HG02623 (cell line): ENCODE data around the gene NAGS.
"Not testable (repeated sequence)": the region's sequence is repeated elsewhere in the genome, so short reads cannot be mapped to it uniquely, and the experiment has no call there.

ENCODE experiments used
- ATAC-seq: cut with Tn5 transposase; IDR thresholded peaks from one replicate; pipeline ENCODE4 v1.9.1; 2021; ENCODE audit warnings: moderate library complexity; ENCODE audit not compliant: unreplicated experiment

NAGS gene

DNA sequence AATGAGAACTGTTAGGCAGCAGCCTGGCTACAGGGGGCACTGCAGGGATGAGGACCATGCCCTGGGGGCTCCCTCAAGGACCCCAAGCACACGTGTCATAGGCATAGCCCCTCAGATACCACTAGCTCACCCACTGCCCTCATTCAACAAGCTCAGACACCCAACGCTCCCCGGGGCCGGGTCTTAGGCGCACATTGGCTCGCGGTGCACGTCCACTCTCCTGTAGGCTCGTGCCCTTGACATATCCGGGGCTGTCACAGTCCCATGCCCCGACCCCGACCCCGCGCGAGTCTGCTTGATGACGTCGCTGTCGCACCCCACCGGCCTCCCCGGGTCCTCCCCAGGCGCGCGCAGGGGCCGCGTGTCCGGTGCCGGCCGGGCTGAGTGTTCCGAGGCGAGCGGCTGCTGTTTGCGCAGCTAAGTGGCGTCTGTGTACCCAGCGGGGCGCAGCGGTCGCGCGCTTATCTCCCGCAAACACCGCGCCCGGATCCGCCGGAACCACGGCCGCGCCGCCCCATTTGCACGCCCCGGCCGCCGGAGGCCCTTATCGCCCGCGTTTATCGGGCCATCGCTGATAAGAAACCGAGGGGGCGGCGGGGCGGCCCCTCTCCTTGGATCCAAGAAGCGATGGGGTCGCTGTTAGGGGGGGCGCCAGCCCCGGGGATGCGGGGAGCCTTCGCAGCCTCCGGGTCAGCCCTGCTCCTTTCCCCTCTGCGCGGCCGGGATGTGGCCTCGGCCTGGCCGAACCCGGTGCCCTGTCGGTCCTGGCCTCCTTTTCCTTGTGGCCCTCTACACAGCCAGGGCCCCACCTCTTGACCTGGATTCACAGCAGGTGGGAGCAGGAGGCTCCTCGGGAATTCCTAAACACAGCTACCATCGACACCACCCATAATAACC, 20.7 kb upstream of the NAGS start:
- no peak for ATAC-seq

- ATAC-seq: no peak
Observed at GRCh38 chr17:43984521-43984920, 19.9 kb upstream of the NAGS start.

GRCh38 chr17:43986225-43986981, 18.0 kb upstream of the NAGS start:
- ATAC-seq: no peak

- no peak for ATAC-seq
Observed at GRCh38 chr17:43987131-43988021, 17.0 kb upstream of the NAGS start.

GRCh38 chr17:43988301-43988700, 16.1 kb upstream of the NAGS start:
- ATAC-seq: no peak

GRCh38 chr17:43992641-43993040, 11.8 kb upstream of the NAGS start:
- ATAC-seq: no peak

GRCh38 chr17:43994272-43995149, 9.9 kb upstream of the NAGS start:
- no peak for ATAC-seq

- ATAC-seq: no peak
Observed at GRCh38 chr17:43995150-43995471, 9.3 kb upstream of the NAGS start.

GRCh38 chr17:43997180-43997579, 7.2 kb upstream of the NAGS start:
- ATAC-seq: not testable (repeated sequence)

DNA sequence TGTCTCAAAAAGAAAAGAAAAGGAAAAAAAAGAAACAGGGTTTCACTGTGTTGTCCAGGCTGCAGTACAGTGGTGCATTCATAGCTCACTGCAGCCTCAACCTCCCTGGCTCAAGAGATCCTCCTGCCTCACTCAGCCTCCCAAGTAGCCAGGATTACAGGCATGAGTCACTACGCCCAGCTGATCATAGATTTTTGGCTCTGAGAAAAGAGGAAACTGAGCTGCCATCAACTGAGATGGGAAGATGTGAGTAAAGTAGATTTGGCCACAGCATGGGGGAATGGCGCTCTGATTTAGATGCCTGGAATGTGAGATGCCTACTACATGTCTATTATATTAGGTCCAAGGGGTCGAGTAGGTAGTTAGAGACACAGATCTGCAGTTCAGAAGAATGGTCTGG, 5.9 kb upstream of the NAGS start:
- no peak for ATAC-seq

DNA sequence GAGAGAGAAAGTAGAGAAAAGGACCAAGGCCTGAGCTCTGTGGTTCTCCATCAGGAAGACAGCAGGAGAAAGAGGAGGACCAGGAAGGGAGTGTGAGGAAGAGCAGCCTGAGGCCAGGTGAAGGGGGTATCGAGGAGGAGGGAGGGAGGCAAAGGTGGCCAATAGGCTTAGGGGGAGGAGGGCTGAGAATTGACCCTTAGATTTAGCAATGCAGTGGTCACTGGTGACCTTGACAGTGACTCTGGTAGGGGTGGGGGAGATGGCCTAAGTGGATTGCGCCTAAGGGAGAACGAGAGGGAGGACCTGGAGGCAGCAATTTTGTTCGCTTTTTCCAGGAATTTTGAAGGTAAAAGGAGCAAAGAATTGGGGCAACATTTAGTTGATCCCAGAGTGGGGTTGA, 5.4 kb upstream of the NAGS start:
- no peak for ATAC-seq

DNA sequence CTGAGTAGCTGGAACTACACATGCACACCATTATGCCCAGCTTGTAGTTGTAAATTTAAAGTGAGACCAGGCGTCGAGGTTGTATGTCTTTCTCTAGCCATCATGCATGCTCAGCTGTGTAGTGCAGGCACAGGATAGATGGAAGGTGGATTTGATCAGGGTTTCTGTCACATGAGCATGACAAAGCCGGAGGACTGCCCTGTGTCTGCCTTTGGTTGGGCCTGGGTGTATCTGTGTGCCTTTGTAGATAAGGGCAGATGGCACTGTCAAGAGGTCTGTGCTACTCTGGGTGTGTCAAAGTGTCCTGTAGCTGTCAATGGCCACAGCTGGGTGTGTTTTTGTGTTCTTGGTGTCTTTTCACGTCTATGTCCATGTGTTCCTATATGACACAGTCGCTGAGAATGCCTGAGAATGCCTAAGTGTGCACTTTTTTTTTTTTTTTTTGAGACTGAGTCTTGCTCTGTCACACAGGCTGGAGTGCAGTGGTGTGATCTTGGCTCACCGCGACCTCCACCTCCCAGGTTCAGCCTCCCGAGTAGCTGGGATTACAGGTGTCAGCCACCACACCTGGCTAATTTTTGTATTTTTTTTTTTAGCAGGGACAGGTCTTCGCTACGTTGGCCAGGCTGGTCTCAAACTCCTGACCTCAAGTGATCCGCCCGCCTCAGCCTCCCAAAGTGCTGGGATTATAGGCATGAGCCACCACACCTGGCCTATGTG, 4.1 kb upstream of the NAGS start:
- ATAC-seq: no peak

DNA sequence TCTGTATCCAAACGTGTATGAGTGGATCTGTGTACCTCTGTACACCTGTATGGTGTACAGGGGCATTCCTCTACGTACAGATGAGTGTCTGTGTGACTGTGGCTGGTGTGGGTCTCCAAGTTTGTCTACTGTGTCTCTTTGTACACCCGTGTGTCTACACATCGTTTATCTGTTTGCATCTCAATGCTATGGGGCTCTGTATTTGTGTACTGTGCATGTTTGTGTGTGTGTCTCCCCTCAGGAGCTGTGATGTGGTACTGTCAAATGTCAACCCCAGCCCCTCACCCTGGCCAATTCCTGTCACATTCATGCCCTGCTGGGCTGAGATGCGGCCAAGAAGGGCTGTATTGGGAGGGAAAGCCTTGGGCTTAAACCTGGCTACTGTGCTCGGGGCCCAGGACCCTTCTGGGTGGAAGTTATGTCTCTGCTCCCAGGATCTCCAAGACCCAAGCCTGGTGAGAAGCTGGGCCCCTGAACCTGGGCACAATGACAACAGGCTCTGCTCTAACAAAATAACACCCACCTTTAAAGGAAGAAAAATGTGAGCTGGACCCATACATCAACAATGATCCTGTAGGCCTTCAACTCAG, 3.5 kb upstream of the NAGS start:
- ATAC-seq: no peak

- no peak for ATAC-seq
Observed at GRCh38 chr17:44001461-44001920, 2.9 kb upstream of the NAGS start.

GRCh38 chr17:44002141-44002848, 2.1 kb upstream of the NAGS start:
- no peak for ATAC-seq

DNA sequence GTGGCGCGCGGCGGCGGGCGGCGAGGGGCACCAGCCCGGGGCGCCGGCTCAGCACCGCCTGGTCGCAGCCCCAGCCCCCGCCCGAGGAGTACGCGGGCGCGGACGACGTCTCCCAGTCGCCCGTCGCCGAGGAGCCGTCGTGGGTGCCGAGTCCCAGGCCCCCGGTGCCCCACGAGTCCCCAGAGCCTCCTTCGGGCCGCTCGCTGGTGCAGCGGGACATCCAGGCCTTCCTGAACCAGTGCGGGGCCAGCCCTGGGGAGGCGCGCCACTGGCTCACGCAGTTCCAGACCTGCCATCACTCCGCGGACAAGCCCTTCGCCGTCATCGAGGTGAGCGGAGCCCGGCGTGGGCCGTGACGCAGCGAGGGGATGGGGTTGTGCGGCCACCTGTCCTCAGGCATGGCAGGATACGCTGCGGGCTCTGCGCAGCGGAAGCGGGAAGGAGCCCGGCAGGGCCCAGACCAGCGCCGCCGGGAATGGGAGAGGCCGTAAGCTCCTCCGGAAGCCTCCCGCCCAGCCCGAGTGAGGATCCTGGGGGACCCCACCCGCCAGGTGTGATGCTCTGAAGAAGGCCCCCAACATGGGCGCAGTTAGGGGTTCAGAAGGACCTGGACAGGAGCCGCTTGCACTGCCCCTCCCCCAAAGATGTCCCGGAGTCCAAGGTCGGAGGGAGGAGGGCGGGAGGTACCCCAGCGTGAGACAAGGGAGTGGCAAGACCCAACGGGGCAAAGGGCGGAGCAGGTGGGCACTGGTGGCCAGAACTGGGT, 522 bp downstream of the NAGS start:
- ATAC-seq: no peak

DNA sequence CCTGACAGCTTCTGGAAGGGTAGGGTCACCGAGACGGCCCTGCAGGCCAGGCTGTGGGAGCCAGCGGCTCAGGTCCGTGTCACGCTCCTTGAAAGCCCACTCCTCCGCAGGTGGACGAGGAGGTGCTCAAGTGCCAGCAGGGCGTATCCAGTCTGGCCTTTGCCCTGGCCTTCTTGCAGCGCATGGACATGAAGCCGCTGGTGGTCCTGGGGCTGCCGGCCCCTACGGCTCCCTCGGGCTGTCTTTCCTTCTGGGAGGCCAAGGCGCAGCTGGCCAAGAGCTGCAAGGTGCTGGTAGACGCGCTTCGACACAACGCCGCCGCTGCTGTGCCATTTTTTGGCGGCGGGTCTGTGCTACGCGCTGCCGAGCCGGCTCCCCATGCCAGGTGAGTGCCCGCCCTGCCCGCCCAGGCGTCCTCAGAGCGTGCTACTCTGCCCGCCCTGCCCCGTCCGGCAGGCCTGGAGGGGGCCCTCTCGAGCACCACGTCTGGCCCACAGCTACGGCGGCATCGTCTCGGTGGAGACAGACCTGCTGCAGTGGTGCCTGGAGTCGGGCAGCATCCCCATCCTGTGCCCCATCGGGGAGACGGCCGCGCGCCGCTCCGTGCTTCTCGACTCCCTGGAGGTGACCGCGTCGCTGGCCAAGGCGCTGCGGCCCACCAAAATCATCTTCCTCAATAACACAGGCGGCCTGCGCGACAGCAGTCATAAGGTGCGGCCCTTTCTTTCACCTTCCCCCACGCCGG, 1.3 kb downstream of the NAGS start:
- no peak for ATAC-seq
